ENCODE results near the gene AK9. TPM values are rescaled to one million over a fixed set of nuclear protein-coding genes. Genes with fewer than 3 reads are reported as not detected.

Gene AK9
- total RNA-seq, 1 experiment from 2014 or later, result 3.5 TPM

DNA sequence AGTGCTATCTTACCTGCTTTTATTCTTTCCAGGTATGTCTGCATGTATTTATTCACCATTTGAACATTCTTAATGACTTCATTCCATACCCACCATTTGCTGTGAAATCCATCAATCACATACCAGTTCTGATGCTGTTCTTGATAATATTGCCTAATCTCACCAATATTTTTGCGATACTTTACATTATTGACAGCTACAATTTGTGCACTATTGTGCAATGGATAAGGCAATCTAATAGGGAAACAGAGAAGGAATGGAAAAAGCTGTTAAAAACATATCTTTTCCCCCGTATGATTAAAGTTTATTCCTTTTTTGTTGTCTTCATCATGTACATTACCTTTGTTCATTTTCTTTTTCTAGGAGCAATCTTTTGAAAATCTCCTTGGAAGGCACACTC lies 184.7 kb downstream of the AK9 start:
- Histone ChIP-seq H3K4me1 (ENCODE audit: control insufficient read depth in 1 of 2, insufficient read depth in 2 of 2, low read length in 2 of 2) (no peaks in the 10 kb centered on the region; a peak in 1 of 4 replicates), H4K20me1 (ENCODE audit: insufficient read depth) (no peaks in the 10 kb centered on the region), H3K4me3 (replicated peaks in 1 of 2; ENCODE audit: low read depth in 1 of 2, low read length in 2 of 2) (no peak overlapping the region), H3K79me2 (ENCODE audit: insufficient read depth, low read length) (no peaks in the 10 kb centered on the region), H3K27me3 (ENCODE audit: insufficient read depth, low read length) (no peaks in the 10 kb centered on the region), H3K4me2 (ENCODE audit: low read length) (no peak overlapping the region), H3K27ac (ENCODE audit: low read depth, low read length) (no peak overlapping the region), H3K9me3 (ENCODE audit: control insufficient read depth in 1 of 2, insufficient read depth in 1 of 2, low read depth in 1 of 2, low read length in 2 of 2) (no peaks in the 10 kb centered on the region), H3K36me3 (ENCODE audit: control insufficient read depth in 1 of 2, insufficient read depth in 2 of 2, low read length in 2 of 2) (no peaks in the 10 kb centered on the region), H3K9me2 (ENCODE audit: insufficient read depth) (no peaks in the 10 kb centered on the region), H2AFZ (ENCODE audit: low read depth, low read length, poor library complexity, severe bottlenecking) (no peak overlapping the region), H3K9ac (ENCODE audit: low read length) (no peak overlapping the region)
- ChIA-PET CTCF (no interaction called here), RAD21 (ENCODE audit: low non-redundant PET in 1 of 2, low total read pairs in 2 of 2, uncharacterized antibody in 2 of 2, unreplicated experiment in 2 of 2) (no interaction called here), POLR2A (no interaction called here)
- ATAC-seq, result no peak
- TF ChIP-seq SP1 (IDR thresholded peaks at IDR 0.05; ENCODE audit: low read depth) (no peak), CBX3 (IDR thresholded peaks at IDR 0.05; ENCODE audit: low read depth) (no peak), FOSL1 (IDR thresholded peaks at IDR 0.05; ENCODE audit: low read depth) (no peak), POLR2AphosphoS5 (IDR thresholded peaks at IDR 0.05; ENCODE audit: low read depth, low read length) (no peak), JUND (IDR thresholded peaks at IDR 0.05) (no peak), ZFX (IDR thresholded peaks at IDR 0.05) (no peak), SRF (IDR thresholded peaks at IDR 0.05; ENCODE audit: low read depth) (no peak), SIN3A (IDR thresholded peaks at IDR 0.05; ENCODE audit: low read depth) (no peak), POLR2A (IDR thresholded peaks at IDR 0.05; ENCODE audit: borderline replicate concordance, extremely low read depth, insufficient read depth, insufficient read length) (no peak)
- TF ChIP-seq, protein P1, sequence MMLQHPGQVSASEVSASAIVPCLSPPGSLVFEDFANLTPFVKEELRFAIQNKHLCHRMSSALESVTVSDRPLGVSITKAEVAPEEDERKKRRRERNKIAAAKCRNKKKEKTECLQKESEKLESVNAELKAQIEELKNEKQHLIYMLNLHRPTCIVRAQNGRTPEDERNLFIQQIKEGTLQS (IDR thresholded peaks at IDR 0.05), result no peak
- TF ChIP-seq, protein P2, sequence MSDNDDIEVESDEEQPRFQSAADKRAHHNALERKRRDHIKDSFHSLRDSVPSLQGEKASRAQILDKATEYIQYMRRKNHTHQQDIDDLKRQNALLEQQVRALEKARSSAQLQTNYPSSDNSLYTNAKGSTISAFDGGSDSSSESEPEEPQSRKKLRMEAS (IDR thresholded peaks at IDR 0.05), result no peak
- intact Hi-C loops (cut with micrococcal nuclease), result no loop called here
- no peak for DNase-seq (ENCODE audit: low read depth, low spot score)
- no TSS peak for BruUV-seq (replicated peaks)

DNA sequence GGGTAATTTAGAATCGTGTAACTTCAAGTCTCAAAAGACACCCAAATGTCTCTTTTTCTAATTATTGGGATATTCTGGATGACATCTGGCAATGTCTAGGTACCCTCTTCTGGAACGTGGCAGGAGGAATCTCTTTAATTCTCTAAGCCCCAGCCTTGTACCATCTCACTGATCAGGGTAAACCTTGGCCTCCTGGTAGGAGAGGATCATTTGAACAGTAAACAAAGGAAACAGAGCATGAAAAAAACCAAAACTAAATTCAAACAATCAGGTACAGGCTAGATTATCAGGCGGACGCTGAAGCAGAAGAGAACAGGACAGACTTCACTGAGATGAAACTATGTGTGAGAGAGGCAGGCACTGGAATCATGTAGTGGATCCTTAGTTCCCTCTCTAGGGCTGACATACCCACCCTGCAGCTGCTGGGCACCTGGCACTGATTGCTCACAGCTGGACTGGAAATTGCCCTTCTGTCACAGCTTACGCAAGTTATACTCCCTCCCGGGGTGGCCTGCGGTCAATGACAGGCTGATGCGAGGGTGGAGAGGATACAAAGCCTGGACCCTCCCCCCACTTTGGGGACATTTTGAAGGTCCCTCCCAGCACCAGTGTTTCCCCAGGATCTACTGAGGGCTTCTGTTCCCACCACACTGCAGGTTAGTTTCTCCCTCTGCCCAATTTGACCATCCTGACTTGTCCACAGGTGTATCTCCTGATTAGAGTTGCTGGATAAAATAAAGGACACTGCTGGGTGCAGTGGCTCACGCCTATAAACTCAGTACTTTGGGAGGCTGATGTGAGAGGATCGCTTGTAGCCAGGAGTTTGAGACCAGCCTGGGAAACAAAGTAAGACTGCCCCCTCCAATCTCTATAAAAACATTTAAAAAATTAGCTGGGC lies 187.4 kb downstream of the AK9 start:
- intact Hi-C loops (cut with micrococcal nuclease), result no loop called here
- Histone ChIP-seq H3K27me3 (ENCODE audit: insufficient read depth, low read length) (no peaks in the 10 kb centered on the region), H3K9me3 (ENCODE audit: control insufficient read depth in 1 of 2, insufficient read depth in 1 of 2, low read depth in 1 of 2, low read length in 2 of 2) (no peaks in the 10 kb centered on the region), H4K20me1 (ENCODE audit: insufficient read depth) (no peaks in the 10 kb centered on the region), H3K9me2 (ENCODE audit: insufficient read depth) (no peaks in the 10 kb centered on the region), H3K36me3 (ENCODE audit: control insufficient read depth in 1 of 2, insufficient read depth in 2 of 2, low read length in 2 of 2) (no peaks in the 10 kb centered on the region), H3K4me1 (ENCODE audit: control insufficient read depth in 1 of 2, insufficient read depth in 2 of 2, low read length in 2 of 2) (no peaks in the 10 kb centered on the region; a peak in 1 of 4 replicates), H3K27ac (ENCODE audit: low read depth, low read length) (no peak overlapping the region), H2AFZ (ENCODE audit: low read depth, low read length, poor library complexity, severe bottlenecking) (no peak overlapping the region), H3K4me2 (ENCODE audit: low read length) (no peak overlapping the region), H3K4me3 (replicated peaks in 1 of 2; ENCODE audit: low read depth in 1 of 2, low read length in 2 of 2) (no peak overlapping the region), H3K79me2 (ENCODE audit: insufficient read depth, low read length) (no peaks in the 10 kb centered on the region), H3K9ac (ENCODE audit: low read length) (no peak overlapping the region)
- ChIA-PET POLR2A (no interaction called here), CTCF (no interaction called here), RAD21 (ENCODE audit: low non-redundant PET in 1 of 2, low total read pairs in 2 of 2, uncharacterized antibody in 2 of 2, unreplicated experiment in 2 of 2) (no interaction called here)
- DNase-seq (ENCODE audit: low read depth, low spot score), result no peak
- ATAC-seq, result no peak
- BruUV-seq (replicated peaks), result no TSS peak
- TF ChIP-seq POLR2A (IDR thresholded peaks at IDR 0.05; ENCODE audit: borderline replicate concordance, extremely low read depth, insufficient read depth, insufficient read length), result no peak
- no peak for TF ChIP-seq ZFX (IDR thresholded peaks at IDR 0.05)
- TF ChIP-seq, protein P3, sequence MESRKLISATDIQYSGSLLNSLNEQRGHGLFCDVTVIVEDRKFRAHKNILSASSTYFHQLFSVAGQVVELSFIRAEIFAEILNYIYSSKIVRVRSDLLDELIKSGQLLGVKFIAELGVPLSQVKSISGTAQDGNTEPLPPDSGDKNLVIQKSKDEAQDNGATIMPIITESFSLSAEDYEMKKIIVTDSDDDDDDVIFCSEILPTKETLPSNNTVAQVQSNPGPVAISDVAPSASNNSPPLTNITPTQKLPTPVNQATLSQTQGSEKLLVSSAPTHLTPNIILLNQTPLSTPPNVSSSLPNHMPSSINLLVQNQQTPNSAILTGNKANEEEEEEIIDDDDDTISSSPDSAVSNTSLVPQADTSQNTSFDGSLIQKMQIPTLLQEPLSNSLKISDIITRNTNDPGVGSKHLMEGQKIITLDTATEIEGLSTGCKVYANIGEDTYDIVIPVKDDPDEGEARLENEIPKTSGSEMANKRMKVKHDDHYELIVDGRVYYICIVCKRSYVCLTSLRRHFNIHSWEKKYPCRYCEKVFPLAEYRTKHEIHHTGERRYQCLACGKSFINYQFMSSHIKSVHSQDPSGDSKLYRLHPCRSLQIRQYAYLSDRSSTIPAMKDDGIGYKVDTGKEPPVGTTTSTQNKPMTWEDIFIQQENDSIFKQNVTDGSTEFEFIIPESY (IDR thresholded peaks at IDR 0.05; ENCODE audit: extremely low read depth, insufficient replicate concordance, low read length), result no peak
- TF ChIP-seq, protein P4, sequence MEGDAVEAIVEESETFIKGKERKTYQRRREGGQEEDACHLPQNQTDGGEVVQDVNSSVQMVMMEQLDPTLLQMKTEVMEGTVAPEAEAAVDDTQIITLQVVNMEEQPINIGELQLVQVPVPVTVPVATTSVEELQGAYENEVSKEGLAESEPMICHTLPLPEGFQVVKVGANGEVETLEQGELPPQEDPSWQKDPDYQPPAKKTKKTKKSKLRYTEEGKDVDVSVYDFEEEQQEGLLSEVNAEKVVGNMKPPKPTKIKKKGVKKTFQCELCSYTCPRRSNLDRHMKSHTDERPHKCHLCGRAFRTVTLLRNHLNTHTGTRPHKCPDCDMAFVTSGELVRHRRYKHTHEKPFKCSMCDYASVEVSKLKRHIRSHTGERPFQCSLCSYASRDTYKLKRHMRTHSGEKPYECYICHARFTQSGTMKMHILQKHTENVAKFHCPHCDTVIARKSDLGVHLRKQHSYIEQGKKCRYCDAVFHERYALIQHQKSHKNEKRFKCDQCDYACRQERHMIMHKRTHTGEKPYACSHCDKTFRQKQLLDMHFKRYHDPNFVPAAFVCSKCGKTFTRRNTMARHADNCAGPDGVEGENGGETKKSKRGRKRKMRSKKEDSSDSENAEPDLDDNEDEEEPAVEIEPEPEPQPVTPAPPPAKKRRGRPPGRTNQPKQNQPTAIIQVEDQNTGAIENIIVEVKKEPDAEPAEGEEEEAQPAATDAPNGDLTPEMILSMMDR (IDR thresholded peaks at IDR 0.05 in 2 of 3, conservative IDR thresholded peaks at IDR 0.05 in 1 of 3; ENCODE audit: borderline replicate concordance in 1 of 3, insufficient read depth in 1 of 3, low read depth in 2 of 3, low read length in 2 of 3), result no peak
- TF ChIP-seq EZH2phosphoT487 (IDR thresholded peaks at IDR 0.05; ENCODE audit: borderline replicate concordance), result no peak
- no peak for TF ChIP-seq CEBPB (IDR thresholded peaks at IDR 0.05; ENCODE audit: low read depth)
- no peak for TF ChIP-seq FOSL1 (IDR thresholded peaks at IDR 0.05; ENCODE audit: low read depth)
- TF ChIP-seq EZH2 (IDR thresholded peaks at IDR 0.05), result no peak
- no peak for TF ChIP-seq SRF (IDR thresholded peaks at IDR 0.05; ENCODE audit: low read depth)
- TF ChIP-seq ZNF274 (IDR thresholded peaks at IDR 0.05; ENCODE audit: low read depth, low read length), result no peak
